B cell (primary cell): Measurements from ENCODE around the gene TARBP2. TPM values are rescaled to one million over a fixed set of nuclear protein-coding genes. Genes with fewer than 3 reads are reported as not detected.
A peak's percentile ranks its signal among the peaks of the same experiment; 100 is the strongest.

Experiments used
- ATAC-seq: fragments of 200-7000 bp; cut with Tn5 transposase; one replicate; pipeline ENCODE4 v1.10.0; 2021; ENCODE audit warnings: low read depth, mild to moderate bottlenecking, moderate number of reproducible peaks, moderate library complexity
- CTCF ChIA-PET: fragments of 350-600 bp; sonication (Branson Sonifier 250); formaldehyde crosslinking; loops from one replicate; lab custom pipeline; 2021; ENCODE audit warnings: antibody characterized with exemption, inconsistent platforms; lab: Charles Lee
- POLR2A ChIA-PET: fragments of 350-600 bp; sonication (Branson Sonifier 250); formaldehyde crosslinking; loops from one replicate; lab custom pipeline; 2021; ENCODE audit warnings: antibody characterized with exemption; lab: Charles Lee
- DNase-seq: peaks from one replicate; pipeline ENCODE4 v3.0.0; 2013
- H2AFZ ChIP-seq: 2 replicates; pipeline ENCODE4 v1.6.1; 2012; ENCODE audit warnings: mild to moderate bottlenecking, low read depth, low read length; ENCODE audit not compliant: insufficient read depth, poor library complexity, severe bottlenecking
- H3K27ac ChIP-seq, 2 donors: 1 replicate in 1 of 2; 2 replicates in 1 of 2; pipeline ENCODE4 v1.5.1; 2012 to 2013; ENCODE audit warnings: low read length in 2 of 2, mild to moderate bottlenecking in 2 of 2, moderate library complexity in 1 of 2
- H3K27me3 ChIP-seq, 4 experiments: fragments of 200-600 bp in 1 of 4; sonication (generic) in 1 of 4; replicated peaks in 1 of 4; 1 replicate in 2 of 4; 2 replicates in 2 of 4; pipeline versions ENCODE4 v1.6.1 to v1.7.0; 2013 to 2016; ENCODE audit warnings: low read length in 3 of 4, mild to moderate bottlenecking in 2 of 4, mixed read lengths in 1 of 4, moderate library complexity in 1 of 4; ENCODE audit not compliant: insufficient read depth in 4 of 4, control insufficient read depth in 3 of 4; ENCODE audit errors: control extremely low read depth in 1 of 4
- H3K36me3 ChIP-seq, 2 experiments: replicated peaks in 1 of 2; 1 replicate in 1 of 2; 2 replicates in 1 of 2; pipeline versions ENCODE4 v1.6.1 to v1.7.1; 2013; ENCODE audit warnings: low read length in 1 of 2; ENCODE audit not compliant: insufficient read depth in 2 of 2, control insufficient read depth in 1 of 2; ENCODE audit errors: control extremely low read depth in 1 of 2, extremely low read depth in 1 of 2
- H3K4me1 ChIP-seq, 2 donors: fragments of 200-600 bp in 1 of 2; sonication (generic) in 1 of 2; 1 replicate in 1 of 2; 2 replicates in 1 of 2; pipeline versions ENCODE4 v1.5.1 to v1.6.1; 2013 to 2017; ENCODE audit warnings: low read length in 2 of 2; ENCODE audit not compliant: control insufficient read depth in 2 of 2, insufficient read depth in 2 of 2
- H3K4me2 ChIP-seq: replicated peaks from 2 replicates; pipeline ENCODE3; 2012; ENCODE audit warnings: mild to moderate bottlenecking, low read depth, low read length; ENCODE audit not compliant: poor library complexity, severe bottlenecking
- H3K4me3 ChIP-seq, 5 experiments: fragments of 200-600 bp in 1 of 5; sonication (generic) in 1 of 5; 1 replicate in 3 of 5; 2 replicates in 2 of 5; pipeline versions ENCODE4 v1.5.1 to v1.7.0; 2011 to 2016; ENCODE audit warnings: low read length in 4 of 5, mild to moderate bottlenecking in 4 of 5, low read depth in 2 of 5, control low read depth in 1 of 5, moderate library complexity in 1 of 5; ENCODE audit not compliant: insufficient read depth in 1 of 5; ENCODE audit errors: control extremely low read depth in 1 of 5, extremely low read depth in 1 of 5
- H3K79me2 ChIP-seq: fragments of 200-600 bp; sonication (generic); one replicate; pipeline ENCODE4 v1.6.0; 2016; ENCODE audit warnings: low read length; ENCODE audit not compliant: control insufficient read depth, insufficient read depth
- H3K9ac ChIP-seq: fragments of 200-600 bp; sonication (generic); 2 replicates; pipeline ENCODE4 v1.6.1; 2017; ENCODE audit warnings: mild to moderate bottlenecking, low read length, moderate library complexity
- H3K9me3 ChIP-seq, 3 donors: one replicate each; pipeline versions ENCODE4 v1.6.1 to v1.7.1; 2013; ENCODE audit warnings: low read length in 2 of 3; ENCODE audit not compliant: control insufficient read depth in 2 of 3, insufficient read depth in 1 of 3; ENCODE audit errors: control extremely low read depth in 1 of 3
- H4K20me1 ChIP-seq: 2 replicates; pipeline ENCODE4 v1.6.0; 2012; ENCODE audit warnings: mild to moderate bottlenecking, low read length; ENCODE audit not compliant: insufficient read depth, control insufficient read depth, poor library complexity, severe bottlenecking
- H3K27ac Mint-ChIP-seq: one replicate; pipeline ENCODE4 v1.8.0; 2021; ENCODE audit warnings: mixed read lengths
- H3K27me3 Mint-ChIP-seq: one replicate; pipeline ENCODE4 v1.8.0; 2021; ENCODE audit warnings: mixed read lengths
- H3K4me1 Mint-ChIP-seq: one replicate; pipeline ENCODE4 v1.8.0; 2021; ENCODE audit warnings: mixed read lengths
- H3K4me3 Mint-ChIP-seq: one replicate; pipeline ENCODE4 v1.8.0; 2021; ENCODE audit warnings: mixed read lengths
- H3K9me3 Mint-ChIP-seq: one replicate; pipeline ENCODE4 v1.8.0; 2022; ENCODE audit warnings: mixed read lengths; ENCODE audit not compliant: insufficient read depth
- EZH2 ChIP-seq: IDR thresholded peaks from 2 replicates; pipeline ENCODE4 v1.6.1; 2012; ENCODE audit warnings: borderline replicate concordance, low read depth, mild to moderate bottlenecking, moderate library complexity, low read length; ENCODE audit not compliant: insufficient read depth, poor library complexity, severe bottlenecking
- WGBS: methylation state at CpG from one replicate; pipeline ENCODE4 v1.1.5; 2013; ENCODE audit warnings: missing lambda C conversion rate; ENCODE audit not compliant: insufficient coverage; 5-methylcytosine and 5-hydroxymethylcytosine counted together
- intact Hi-C: fragments of 100-400 bp; cut with micrococcal nuclease; formaldehyde crosslinking; loops from one replicate; pipeline ENCODE4 v1.10.0; 2022
- polyA plus RNA-seq: library from polyadenylated mRNA; depleted of rRNA; stranded (reverse); fragments of >200 nt; gene quantifications from 2 replicates; pipeline ENCODE4 v1.2.3, GENCODE V29; 2012
- total RNA-seq, 2 donors: library from RNA; stranded (reverse); fragments of 120-200 nt in 1 of 2; gene quantifications; 1 replicate in 1 of 2; 2 replicates in 1 of 2; pipeline versions ENCODE4 v1.2.3 to v1.2.4, GENCODE V29; 2013 to 2022
- TF ChIP-seq, protein P1 (sequence below): fragments of 200-600 bp; IDR thresholded peaks from one replicate; pipeline ENCODE4 v1.8.0; 2022; ENCODE audit warnings: antibody characterized with exemption, mild to moderate bottlenecking

The TARBP2 gene
- total and polyA plus RNA-seq, 2 donors (not counting 1 experiment from before 2014, with no cell fraction given), result 41.6 to 47.2 TPM

GRCh38 chr12:53474819-53475218 is 26.3 kb upstream of the TARBP2 start:
- TF ChIP-seq, protein P1, sequence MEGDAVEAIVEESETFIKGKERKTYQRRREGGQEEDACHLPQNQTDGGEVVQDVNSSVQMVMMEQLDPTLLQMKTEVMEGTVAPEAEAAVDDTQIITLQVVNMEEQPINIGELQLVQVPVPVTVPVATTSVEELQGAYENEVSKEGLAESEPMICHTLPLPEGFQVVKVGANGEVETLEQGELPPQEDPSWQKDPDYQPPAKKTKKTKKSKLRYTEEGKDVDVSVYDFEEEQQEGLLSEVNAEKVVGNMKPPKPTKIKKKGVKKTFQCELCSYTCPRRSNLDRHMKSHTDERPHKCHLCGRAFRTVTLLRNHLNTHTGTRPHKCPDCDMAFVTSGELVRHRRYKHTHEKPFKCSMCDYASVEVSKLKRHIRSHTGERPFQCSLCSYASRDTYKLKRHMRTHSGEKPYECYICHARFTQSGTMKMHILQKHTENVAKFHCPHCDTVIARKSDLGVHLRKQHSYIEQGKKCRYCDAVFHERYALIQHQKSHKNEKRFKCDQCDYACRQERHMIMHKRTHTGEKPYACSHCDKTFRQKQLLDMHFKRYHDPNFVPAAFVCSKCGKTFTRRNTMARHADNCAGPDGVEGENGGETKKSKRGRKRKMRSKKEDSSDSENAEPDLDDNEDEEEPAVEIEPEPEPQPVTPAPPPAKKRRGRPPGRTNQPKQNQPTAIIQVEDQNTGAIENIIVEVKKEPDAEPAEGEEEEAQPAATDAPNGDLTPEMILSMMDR, result no peak
- no peak for TF ChIP-seq EZH2
- ATAC-seq, result no peak
- H3K9me3 ChIP-seq, result no peaks in the 10 kb centered on the region
- no peaks in the 10 kb centered on the region for H3K9me3 Mint-ChIP-seq
- H3K4me1 Mint-ChIP-seq, result peaks cover 3% of the 10 kb centered on the region
- WGBS, result 86% methylated on average over 10 of the region's 13 CpGs
- no peak overlapping the region for H3K9ac ChIP-seq
- ChIA-PET POLR2A (no interaction called here), CTCF (interaction anchor here (0.9 to 4.9 kb wide), 9 partner anchors 19 to 130 kb away, joined by 3 to 24 read pairs (median 3); no protein-coding TSS in a partner anchor)
- no peak overlapping the region for H3K27ac ChIP-seq
- intact Hi-C loops, result loop anchor here (5.0 kb wide), 1 partner anchor 32 kb away; the partner anchor contains the start of gene NPFF
- H3K4me2 ChIP-seq, result no peak overlapping the region
- no peaks in the 10 kb centered on the region for H3K27me3 ChIP-seq
- peak overlapping the region; percentile 46 for H3K27ac Mint-ChIP-seq
- H3K27me3 Mint-ChIP-seq, result no peaks in the 10 kb centered on the region
- H2AFZ ChIP-seq, result no peak overlapping the region
- H3K79me2 ChIP-seq, result peaks cover 34% of the 10 kb centered on the region
- H3K4me1 ChIP-seq, result no peaks in the 10 kb centered on the region
- no peak for DNase-seq
- no peak overlapping the region for H3K4me3 ChIP-seq
- H3K36me3 ChIP-seq, result peaks cover 14 to 93% of the 10 kb centered on the region in 2 experiments
- H4K20me1 ChIP-seq, result peaks cover 86% of the 10 kb centered on the region
- H3K4me3 Mint-ChIP-seq, result no peak overlapping the region

GRCh38 chr12:53476769-53477209 is 24.3 kb upstream of the TARBP2 start:
- H3K27ac ChIP-seq, result no peak overlapping the region
- no peaks in the 10 kb centered on the region for H3K4me1 ChIP-seq
- Mint-ChIP-seq H3K4me3 (no peak overlapping the region), H3K4me1 (peaks cover 3% of the 10 kb centered on the region), H3K27ac (peak overlapping the region; percentile 26), H3K27me3 (no peaks in the 10 kb centered on the region), H3K9me3 (no peaks in the 10 kb centered on the region)
- no peak overlapping the region for H3K4me3 ChIP-seq
- H3K36me3 ChIP-seq, result peaks cover 14 to 86% of the 10 kb centered on the region in 2 experiments
- no peaks in the 10 kb centered on the region for H3K9me3 ChIP-seq
- ATAC-seq (no peak), DNase-seq (peak; percentile 39)
- ChIA-PET POLR2A (interaction anchor here (0.6 kb wide), 1 partner anchor 364 kb away, joined by 4 read pairs; no protein-coding TSS in a partner anchor), CTCF (interaction anchor here (0.7 to 3.9 kb wide), 11 partner anchors 11 to 162 kb away, joined by 3 to 22 read pairs (median 3); partner anchors contain the start of gene NPFF)
- TF ChIP-seq, protein P1, result peak; percentile 31
- TF ChIP-seq EZH2, result no peak
- intact Hi-C loops, result no loop called here
- H3K4me2 ChIP-seq, result no peak overlapping the region
- H3K9ac ChIP-seq, result no peak overlapping the region
- H3K79me2 ChIP-seq, result peaks cover 20% of the 10 kb centered on the region
- 85% methylated on average over 2 of the region's 2 CpGs for WGBS
- H4K20me1 ChIP-seq, result peaks cover 94% of the 10 kb centered on the region
- H2AFZ ChIP-seq, result no peak overlapping the region
- H3K27me3 ChIP-seq, result no peaks in the 10 kb centered on the region
